Thyroid gland (tissue), 4 donors: ENCODE measurements around the gene MKNK1. TPM values are rescaled to one million over a fixed set of nuclear protein-coding genes. Genes with fewer than 3 reads are reported as not detected.

ENCODE experiments used
- DNase-seq, 2 donors: peaks; one replicate each; pipeline ENCODE4 v3.0.0-alpha.2; 2019
- H3K27ac ChIP-seq, 3 donors: fragments of 200-600 bp; sonication (generic); 1 replicate in 2 of 3; 2 replicates in 1 of 3; pipeline ENCODE4 v1.5.1; 2016 to 2019; ENCODE audit warnings: mild to moderate bottlenecking in 1 of 3, moderate library complexity in 1 of 3
- H3K27me3 ChIP-seq: fragments of 200-600 bp; sonication (generic); one replicate; pipeline ENCODE4 v1.5.1; 2019
- H3K36me3 ChIP-seq, 2 donors: fragments of 200-600 bp; sonication (generic); one replicate each; pipeline ENCODE4 v1.5.1; 2016 to 2019
- H3K4me1 ChIP-seq, 2 donors: fragments of 200-600 bp; sonication (generic); one replicate each; pipeline ENCODE4 v1.5.1; 2017 to 2019
- H3K4me3 ChIP-seq, 3 donors: fragments of 200-600 bp; sonication (generic); replicated peaks in 1 of 3; 1 replicate in 2 of 3; 2 replicates in 1 of 3; pipeline ENCODE4 v1.5.1; 2016; ENCODE audit warnings: mild to moderate bottlenecking in 1 of 3
- H3K9me3 ChIP-seq: fragments of 200-600 bp; sonication (generic); one replicate; pipeline ENCODE4 v1.5.1; 2017
- CTCF ChIP-seq, 6 experiments: fragments of 200-600 bp in 3 of 6; fragments of 450-650 bp in 3 of 6; sonication (generic) in 3 of 6; IDR thresholded peaks; one replicate each; pipeline ENCODE4 v1.5.1; 2016 to 2019; ENCODE audit warnings: antibody characterized with exemption in 6 of 6, mild to moderate bottlenecking in 2 of 6, inconsistent platforms in 1 of 6, moderate library complexity in 1 of 6
- POLR2A ChIP-seq, 2 donors: fragments of 450-650 bp; IDR thresholded peaks; one replicate each; pipeline ENCODE4 v1.6.1; 2017; ENCODE audit warnings: antibody characterized with exemption in 2 of 2, mild to moderate bottlenecking in 2 of 2, moderate library complexity in 1 of 2
- WGBS, 2 donors: methylation state at CpG; one replicate each; pipeline ENCODE4 v1.1.5; 2017; 5-methylcytosine and 5-hydroxymethylcytosine counted together
- intact Hi-C: fragments of 100-400 bp; cut with DNase I; formaldehyde crosslinking; loops from one replicate; pipeline ENCODE4 v1.15.1; 2023
- total RNA-seq, 4 donors: library from RNA; depleted of rRNA; stranded (reverse); fragments of >200 nt; gene quantifications; one replicate each; pipeline ENCODE4 v1.2.3, GENCODE V29; 2016

The MKNK1 gene
- total RNA-seq, 4 donors from 2014 or later, result 20.8 to 29.6 (median 23.4) TPM

GRCh38 chr1:46613661-46614603 lies 9.9 kb upstream of the MKNK1 start:
- H3K9me3 ChIP-seq, result no peaks in the 10 kb centered on the region
- peak; percentile 93 to 94 for DNase-seq
- H3K27ac ChIP-seq, result peak overlapping the region in 2 of 3 donors; percentile 51 to 61
- H3K36me3 ChIP-seq, result peaks cover 0 to 10% of the 10 kb centered on the region in 2 donors
- peak overlapping the region in 1 of 3 donors; percentile 11 for H3K4me3 ChIP-seq
- intact Hi-C loops, result no loop called here
- no peak for TF ChIP-seq CTCF (IDR thresholded peaks at IDR 0.05)
- TF ChIP-seq POLR2A (IDR thresholded peaks at IDR 0.05), result peak in 1 of 2 donors; percentile 29
- no peaks in the 10 kb centered on the region for H3K27me3 ChIP-seq
- WGBS, 2 donors, result 11% methylated on average over 11 to 14 of the region's 16 CpGs
- peaks cover 34 to 51% of the 10 kb centered on the region in 2 donors for H3K4me1 ChIP-seq

GRCh38 chr1:46612937-46613660 lies 9.0 kb upstream of the MKNK1 start:
- no peaks in the 10 kb centered on the region for H3K27me3 ChIP-seq
- H3K9me3 ChIP-seq, result no peaks in the 10 kb centered on the region
- WGBS, 2 donors, result 93 to 95% methylated on average over 22 to 23 of the region's 38 CpGs
- DNase-seq, result peak in 1 of 2 donors; percentile 5
- intact Hi-C loops, result no loop called here
- TF ChIP-seq CTCF (IDR thresholded peaks at IDR 0.05), result no peak
- no peak for TF ChIP-seq POLR2A (IDR thresholded peaks at IDR 0.05)
- H3K36me3 ChIP-seq, result peaks cover 0 to 10% of the 10 kb centered on the region in 2 donors
- H3K4me1 ChIP-seq, result peaks cover 34 to 51% of the 10 kb centered on the region in 2 donors
- H3K4me3 ChIP-seq, result peak overlapping the region in 1 of 3 donors; percentile 11
- peak overlapping the region in 2 of 3 donors; percentile 51 to 61 for H3K27ac ChIP-seq

- intact Hi-C loops, result no loop called here
- TF ChIP-seq POLR2A (IDR thresholded peaks at IDR 0.05) (no peak), CTCF (IDR thresholded peaks at IDR 0.05) (no peak)
- Histone ChIP-seq H3K27me3 (no peaks in the 10 kb centered on the region), H3K4me3 (no peak overlapping the region), H3K27ac (peak overlapping the region in 1 of 3 donors; percentile 24), H3K36me3 (peaks cover 0 to 10% of the 10 kb centered on the region in 2 donors), H3K4me1 (peaks cover 34 to 45% of the 10 kb centered on the region in 2 donors), H3K9me3 (no peaks in the 10 kb centered on the region)
- WGBS, 2 donors, result 66 to 72% methylated on average over 4 to 7 of the region's 7 CpGs
- peak; percentile 10 to 23 for DNase-seq
These were observed 7.7 kb upstream of the MKNK1 start for GRCh38 chr1:46611691-46612221.

- Histone ChIP-seq H3K9me3 (no peaks in the 10 kb centered on the region), H3K27me3 (no peaks in the 10 kb centered on the region), H3K36me3 (peaks cover 0 to 10% of the 10 kb centered on the region in 2 donors), H3K4me3 (no peak overlapping the region), H3K27ac (no peak overlapping the region), H3K4me1 (peaks cover 18 to 25% of the 10 kb centered on the region in 2 donors)
- intact Hi-C loops, result no loop called here
- whole genome bisulfite sequencing, 2 donors, result 84 to 86% methylated on average over 7 of the region's 7 CpGs
- TF ChIP-seq POLR2A (IDR thresholded peaks at IDR 0.05), result no peak
- TF ChIP-seq CTCF (IDR thresholded peaks at IDR 0.05), result no peak
- DNase-seq, result no peak
These were observed 3.5 kb upstream of the MKNK1 start for GRCh38 chr1:46607345-46608130.
